OCI-LY7 (cell line): ENCODE results near the gene CDK5RAP3. TPM values are rescaled to one million over a fixed set of nuclear protein-coding genes. Genes with fewer than 3 reads are reported as not detected.

Source experiments
- BruUV-seq: library from RNA; stranded (reverse); fragments of 400-500 nt; replicated peaks from 2 replicates; lab custom pipeline; 2021; lab: Mats Ljungman, UMichigan
- CTCF ChIA-PET: fragments of 300-600 bp; sonication (Branson Sonifier 250); formaldehyde crosslinking; loops from one replicate; lab custom pipeline; 2022; ENCODE audit warnings: antibody characterized with exemption; ENCODE audit not compliant: unreplicated experiment; lab: Charles Lee
- POLR2A ChIA-PET: fragments of 300-600 bp; sonication (Branson Sonifier 250); formaldehyde crosslinking; loops from one replicate; lab custom pipeline; 2022; ENCODE audit warnings: antibody characterized with exemption; lab: Charles Lee
- DNase-seq: peaks from one replicate; pipeline ENCODE4 v3.0.0-alpha.2; 2015; ENCODE audit warnings: low spot score
- H2AFZ ChIP-seq: fragments of 200-600 bp; sonication (generic), shearing (Covaris generic); 2 replicates; pipeline ENCODE4 v1.6.1; 2014; ENCODE audit warnings: mild to moderate bottlenecking, antibody characterized with exemption, low read length, moderate library complexity
- H3K27ac ChIP-seq: fragments of 200-600 bp; sonication (generic); 2 replicates; pipeline ENCODE4 v1.5.1; 2014; ENCODE audit warnings: mixed run types, low read depth, mild to moderate bottlenecking, moderate library complexity, low read length, inconsistent platforms; ENCODE audit not compliant: poor library complexity, severe bottlenecking
- H3K36me3 ChIP-seq: fragments of 200-600 bp; sonication (generic); 2 replicates; pipeline ENCODE4 v1.6.1; 2014; ENCODE audit warnings: mild to moderate bottlenecking, antibody characterized with exemption, low read length, moderate library complexity, mixed read lengths; ENCODE audit not compliant: insufficient read depth
- H3K4me1 ChIP-seq: fragments of 200-600 bp; sonication (generic); 2 replicates; pipeline ENCODE4 v1.5.1; 2014; ENCODE audit warnings: mild to moderate bottlenecking, low read length; ENCODE audit not compliant: insufficient read depth, poor library complexity, severe bottlenecking
- H3K4me2 ChIP-seq: fragments of 200-600 bp; sonication (generic); 2 replicates; pipeline ENCODE4 v1.6.1; 2014; ENCODE audit warnings: mild to moderate bottlenecking, low read length
- H3K4me3 ChIP-seq: fragments of 200-600 bp; sonication (generic); 2 replicates; pipeline ENCODE4 v1.5.1; 2014; ENCODE audit warnings: mild to moderate bottlenecking, low read depth, low read length; ENCODE audit not compliant: poor library complexity, severe bottlenecking
- H3K79me2 ChIP-seq: fragments of 200-600 bp; sonication (generic); 2 replicates; pipeline ENCODE4 v1.6.1; 2016; ENCODE audit warnings: low read depth, mild to moderate bottlenecking, low read length, moderate library complexity, mixed read lengths; ENCODE audit not compliant: insufficient read depth
- H3K9me2 ChIP-seq: fragments of 200-600 bp; sonication (generic); 2 replicates; pipeline ENCODE4 v1.6.1; 2016; ENCODE audit warnings: mild to moderate bottlenecking, low read length, mixed read lengths; ENCODE audit not compliant: insufficient read depth
- H3K9me3 ChIP-seq: fragments of 200-600 bp; sonication (generic); 2 replicates; pipeline ENCODE4 v1.6.1; 2014; ENCODE audit warnings: mild to moderate bottlenecking, mixed run types, low read length, mixed read lengths
- H4K20me1 ChIP-seq: fragments of 200-600 bp; sonication (generic); 2 replicates; pipeline ENCODE4 v1.6.1; 2014; ENCODE audit warnings: mild to moderate bottlenecking, antibody characterized with exemption, low read length, moderate library complexity, mixed read lengths; ENCODE audit not compliant: insufficient read depth
- CTCF ChIP-seq: fragments of 200-600 bp; sonication (generic); conservative IDR thresholded peaks from 2 replicates; pipeline ENCODE4 v1.5.1; 2014; ENCODE audit warnings: mild to moderate bottlenecking, antibody characterized with exemption, low read length, moderate library complexity, mixed read lengths
- EZH2phosphoT487 ChIP-seq: fragments of 200-600 bp; sonication (generic); IDR thresholded peaks from 2 replicates; pipeline ENCODE4 v1.6.1; 2018; ENCODE audit warnings: low read depth, borderline replicate concordance, mild to moderate bottlenecking, mixed run types, antibody characterized with exemption, low read length, moderate library complexity, mixed read lengths
- intact Hi-C: fragments of 100-400 bp; cut with micrococcal nuclease; formaldehyde crosslinking; loops from one replicate; pipeline ENCODE4 v1.10.0; 2022; ENCODE audit not compliant: unreplicated experiment
- total RNA-seq, 2 experiments: library from RNA; depleted of rRNA in 1 of 2; stranded (reverse); fragments of >200 nt in 1 of 2; shearing (Covaris generic) in 1 of 2; gene quantifications; 2 replicates each; pipeline ENCODE4 v1.2.3, GENCODE V29; 2014 to 2022

The CDK5RAP3 gene
- total RNA-seq, 2 experiments from 2014 or later = 241 to 256 TPM

- H3K9me2 ChIP-seq = no peaks in the 10 kb centered on the region
- intact Hi-C loops = no loop called here
- no peak for DNase-seq
- H3K4me3 ChIP-seq = no peak overlapping the region
- ChIA-PET POLR2A (interaction anchor here (1.2 kb wide), 1 partner anchor 15 kb away, joined by 4 read pairs; no protein-coding TSS in a partner anchor), CTCF (no interaction called here)
- no peaks in the 10 kb centered on the region for H3K9me3 ChIP-seq
- no peaks in the 10 kb centered on the region for H3K79me2 ChIP-seq
- H4K20me1 ChIP-seq = no peaks in the 10 kb centered on the region
- peak overlapping the region; percentile 97 for H2AFZ ChIP-seq
- H3K4me2 ChIP-seq = peak overlapping the region; percentile 54
- H3K36me3 ChIP-seq = no peaks in the 10 kb centered on the region
- no peak overlapping the region for H3K27ac ChIP-seq
- peaks cover 34% of the 10 kb centered on the region for H3K4me1 ChIP-seq
- no peak for TF ChIP-seq CTCF
- TF ChIP-seq EZH2phosphoT487 = no peak
- BruUV-seq = no TSS peak
These were observed 32.1 kb downstream of the CDK5RAP3 start for GRCh38 chr17:48002916-48003416.

DNA sequence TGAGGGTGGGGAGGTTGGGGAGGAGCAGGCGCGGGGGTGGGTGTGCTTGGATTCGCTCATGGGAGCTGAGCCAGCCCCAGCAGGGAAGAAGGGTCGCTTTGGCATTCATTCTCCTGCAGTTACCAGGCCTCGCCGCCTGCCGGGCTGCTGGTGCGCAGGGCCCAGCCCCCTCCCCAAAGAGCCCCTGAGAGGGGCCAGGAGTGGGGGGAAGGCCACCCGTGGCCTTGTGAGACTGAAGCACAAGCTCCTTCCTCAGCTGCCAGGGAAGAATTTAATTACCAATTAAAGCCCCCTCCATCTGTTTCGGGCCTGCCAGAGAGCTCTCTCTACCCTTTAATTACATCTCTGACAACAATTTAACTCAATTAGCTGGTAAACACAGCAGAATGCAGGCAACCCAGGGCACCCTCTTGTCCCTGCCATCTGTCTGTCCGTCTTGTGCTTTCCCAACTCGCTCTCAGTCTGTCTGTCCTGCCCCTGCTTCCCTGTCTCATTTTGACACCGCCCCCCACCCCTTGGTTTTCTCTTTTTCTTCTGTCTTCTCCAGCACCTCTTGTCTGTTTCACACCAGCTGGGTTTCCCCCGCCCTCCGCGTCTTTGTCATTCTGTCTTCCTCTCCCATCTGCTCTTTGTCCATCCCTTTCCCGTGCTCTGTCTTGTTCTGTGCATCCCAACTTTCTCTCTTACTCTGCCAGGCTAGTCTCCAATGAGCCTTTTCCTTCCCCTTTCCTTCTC, 32.7 kb downstream of the CDK5RAP3 start:
- no peak for TF ChIP-seq EZH2phosphoT487
- no peak for TF ChIP-seq CTCF
- no peaks in the 10 kb centered on the region for H3K9me3 ChIP-seq
- H3K79me2 ChIP-seq = no peaks in the 10 kb centered on the region
- no peak for DNase-seq
- no peaks in the 10 kb centered on the region for H3K9me2 ChIP-seq
- H3K27ac ChIP-seq = no peak overlapping the region
- no peak overlapping the region for H3K4me2 ChIP-seq
- no peaks in the 10 kb centered on the region for H4K20me1 ChIP-seq
- POLR2A ChIA-PET = interaction anchor here (1.2 kb wide), 1 partner anchor 14 kb away, joined by 4 read pairs; no protein-coding TSS in a partner anchor
- H2AFZ ChIP-seq = peak overlapping the region; percentile 97
- H3K4me1 ChIP-seq = peaks cover 34% of the 10 kb centered on the region
- intact Hi-C loops = no loop called here
- no peaks in the 10 kb centered on the region for H3K36me3 ChIP-seq
- no peak overlapping the region for H3K4me3 ChIP-seq
- BruUV-seq = no TSS peak
- CTCF ChIA-PET = no interaction called here

- H4K20me1 ChIP-seq = no peaks in the 10 kb centered on the region
- peaks cover 34% of the 10 kb centered on the region for H3K4me1 ChIP-seq
- BruUV-seq = no TSS peak
- no peak overlapping the region for H3K27ac ChIP-seq
- H3K9me3 ChIP-seq = no peaks in the 10 kb centered on the region
- DNase-seq = no peak
- ChIA-PET CTCF (no interaction called here), POLR2A (no interaction called here)
- H3K4me2 ChIP-seq = peak overlapping the region; percentile 39
- H3K36me3 ChIP-seq = no peaks in the 10 kb centered on the region
- TF ChIP-seq CTCF (no peak), EZH2phosphoT487 (no peak)
- peak overlapping the region; percentile 82 for H2AFZ ChIP-seq
- H3K79me2 ChIP-seq = no peaks in the 10 kb centered on the region
- H3K9me2 ChIP-seq = no peaks in the 10 kb centered on the region
- intact Hi-C loops = no loop called here
- H3K4me3 ChIP-seq = no peak overlapping the region
These were observed 34.1 kb downstream of the CDK5RAP3 start for GRCh38 chr17:48004983-48005382.
